Breast epithelium (tissue), 4 donors: ENCODE data around the gene CNBP. TPM values are rescaled to one million over a fixed set of nuclear protein-coding genes. Genes with fewer than 3 reads are reported as not detected.
"Not testable (repeated sequence)": the region's sequence is repeated elsewhere in the genome, so short reads cannot be mapped to it uniquely, and the experiment has no call there.

Experiments
- DNase-seq, 2 donors: peaks; one replicate each; pipeline ENCODE4 v3.0.0-alpha.2; 2019; ENCODE audit warnings: low spot score in 2 of 2
- H3K27ac ChIP-seq, 2 donors: fragments of 200-600 bp; sonication (generic) in 1 of 2; one replicate each; pipeline ENCODE4 v1.5.1; 2016 to 2019; ENCODE audit warnings: mild to moderate bottlenecking in 1 of 2
- H3K27me3 ChIP-seq, 2 donors: fragments of 200-600 bp; sonication (generic) in 1 of 2; one replicate each; pipeline versions ENCODE4 v1.5.1 to v1.6.0; 2017 to 2019; ENCODE audit warnings: control low read depth in 1 of 2, mild to moderate bottlenecking in 1 of 2
- H3K36me3 ChIP-seq: fragments of 200-600 bp; one replicate; pipeline ENCODE4 v1.5.1; 2019
- H3K4me1 ChIP-seq, 2 donors: fragments of 200-600 bp; sonication (generic); one replicate each; pipeline ENCODE4 v1.5.1; 2016 to 2019; ENCODE audit warnings: control low read depth in 1 of 2
- H3K4me3 ChIP-seq, 3 donors: fragments of 200-600 bp; sonication (generic); 1 replicate in 2 of 3; 2 replicates in 1 of 3; pipeline ENCODE4 v1.5.1; 2016 to 2019; ENCODE audit warnings: mild to moderate bottlenecking in 3 of 3, moderate library complexity in 2 of 3
- H3K9me3 ChIP-seq, 2 donors: fragments of 200-600 bp; sonication (generic) in 1 of 2; one replicate each; pipeline ENCODE4 v1.5.1; 2016 to 2019; ENCODE audit warnings: control low read depth in 1 of 2
- POLR2A ChIP-seq: fragments of 450-650 bp; IDR thresholded peaks from one replicate; pipeline ENCODE4 v1.6.1; 2016; ENCODE audit warnings: antibody characterized with exemption, mild to moderate bottlenecking, moderate library complexity
- POLR2AphosphoS5 ChIP-seq, 3 donors: sonication (generic); formaldehyde crosslinking; IDR thresholded peaks; one replicate each; pipeline ENCODE4 v1.6.1; 2017; ENCODE audit warnings: antibody characterized with exemption in 3 of 3
- intact Hi-C: fragments of 100-400 bp; cut with DNase I; formaldehyde crosslinking; loops from one replicate; pipeline ENCODE4 v1.15.1; 2023; ENCODE audit warnings: low total_unique reads
- total RNA-seq, 3 donors: library from RNA; depleted of rRNA; stranded (reverse); fragments of >200 nt; gene quantifications; one replicate each; pipeline ENCODE4 v1.1.0, GENCODE V29; 2016
- TF ChIP-seq, protein P1 (sequence below), 3 donors: fragments of 450-650 bp; IDR thresholded peaks; one replicate each; pipeline ENCODE4 v1.5.1; 2016 to 2017; ENCODE audit warnings: antibody characterized with exemption in 3 of 3, mild to moderate bottlenecking in 3 of 3, moderate library complexity in 3 of 3

CNBP gene
- total RNA-seq, 3 donors from 2014 or later, result 384 to 521 (median 495) TPM

- no peak for DNase-seq
- H3K27me3 ChIP-seq, result no peaks in the 10 kb centered on the region
- H3K9me3 ChIP-seq, result no peaks in the 10 kb centered on the region
- no peaks in the 10 kb centered on the region for H3K4me1 ChIP-seq
- TF ChIP-seq POLR2AphosphoS5 (IDR thresholded peaks at IDR 0.05) (no peak), POLR2A (no peak)
- TF ChIP-seq, protein P1, sequence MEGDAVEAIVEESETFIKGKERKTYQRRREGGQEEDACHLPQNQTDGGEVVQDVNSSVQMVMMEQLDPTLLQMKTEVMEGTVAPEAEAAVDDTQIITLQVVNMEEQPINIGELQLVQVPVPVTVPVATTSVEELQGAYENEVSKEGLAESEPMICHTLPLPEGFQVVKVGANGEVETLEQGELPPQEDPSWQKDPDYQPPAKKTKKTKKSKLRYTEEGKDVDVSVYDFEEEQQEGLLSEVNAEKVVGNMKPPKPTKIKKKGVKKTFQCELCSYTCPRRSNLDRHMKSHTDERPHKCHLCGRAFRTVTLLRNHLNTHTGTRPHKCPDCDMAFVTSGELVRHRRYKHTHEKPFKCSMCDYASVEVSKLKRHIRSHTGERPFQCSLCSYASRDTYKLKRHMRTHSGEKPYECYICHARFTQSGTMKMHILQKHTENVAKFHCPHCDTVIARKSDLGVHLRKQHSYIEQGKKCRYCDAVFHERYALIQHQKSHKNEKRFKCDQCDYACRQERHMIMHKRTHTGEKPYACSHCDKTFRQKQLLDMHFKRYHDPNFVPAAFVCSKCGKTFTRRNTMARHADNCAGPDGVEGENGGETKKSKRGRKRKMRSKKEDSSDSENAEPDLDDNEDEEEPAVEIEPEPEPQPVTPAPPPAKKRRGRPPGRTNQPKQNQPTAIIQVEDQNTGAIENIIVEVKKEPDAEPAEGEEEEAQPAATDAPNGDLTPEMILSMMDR (IDR thresholded peaks at IDR 0.05), result no peak
- no peaks in the 10 kb centered on the region for H3K36me3 ChIP-seq
- H3K27ac ChIP-seq, result no peak overlapping the region
- intact Hi-C loops, result no loop called here
- H3K4me3 ChIP-seq, result no peak overlapping the region
These were observed 43.8 kb downstream of the CNBP start for GRCh38 chr3:129139911-129140310.

- H3K9me3 ChIP-seq, DNase-seq, H3K27ac ChIP-seq, H3K36me3 ChIP-seq, H3K4me3 ChIP-seq, H3K27me3 ChIP-seq, H3K4me1 ChIP-seq, intact Hi-C loops: not testable (repeated sequence)
These were observed 47.4 kb downstream of the CNBP start for GRCh38 chr3:129136275-129136674.

DNA sequence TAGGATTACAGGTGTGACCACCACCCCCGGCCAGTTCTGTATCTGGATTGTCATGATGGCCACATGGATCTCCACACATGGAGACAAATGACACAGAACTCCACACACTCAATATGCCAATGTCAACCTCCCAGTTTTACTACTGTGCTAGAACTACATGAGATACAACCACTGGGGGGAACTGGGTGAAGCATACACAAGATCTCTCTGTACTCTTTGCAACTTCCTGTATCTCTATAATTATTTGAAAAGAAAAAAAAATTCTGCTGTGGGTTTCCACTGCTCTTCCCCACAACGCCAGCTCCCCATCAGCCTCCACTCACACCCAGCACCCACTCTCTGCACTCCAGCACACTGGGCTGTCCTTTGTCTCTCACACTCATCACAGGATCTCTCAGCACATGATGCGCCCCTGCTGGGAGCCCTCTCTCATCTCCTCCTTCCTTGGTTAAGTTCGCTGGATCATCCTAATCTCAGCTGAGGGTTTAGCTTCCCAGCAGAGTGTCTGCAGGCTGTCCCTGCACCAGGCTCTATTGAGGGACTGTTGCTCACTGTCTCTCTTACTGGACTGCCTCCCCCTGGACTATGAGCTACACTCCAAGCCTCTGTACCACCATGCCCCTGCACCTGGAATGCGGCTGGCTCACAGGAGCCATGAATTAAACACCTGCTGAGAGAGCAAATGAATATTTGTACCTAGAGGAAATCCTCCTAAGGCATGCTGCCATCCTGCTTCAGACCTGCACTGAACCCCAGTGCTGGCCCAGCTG, 51.4 kb downstream of the CNBP start:
- H3K27ac ChIP-seq, result no peak overlapping the region
- H3K4me3 ChIP-seq, result no peak overlapping the region
- no peaks in the 10 kb centered on the region for H3K9me3 ChIP-seq
- no peaks in the 10 kb centered on the region for H3K36me3 ChIP-seq
- H3K4me1 ChIP-seq, result no peaks in the 10 kb centered on the region
- intact Hi-C loops, result no loop called here
- no peaks in the 10 kb centered on the region for H3K27me3 ChIP-seq
- no peak for DNase-seq
- TF ChIP-seq POLR2A, result no peak
- TF ChIP-seq POLR2AphosphoS5 (IDR thresholded peaks at IDR 0.05), result no peak
- TF ChIP-seq, protein P1 (IDR thresholded peaks at IDR 0.05), result no peak

- no peak overlapping the region for H3K4me3 ChIP-seq
- no peaks in the 10 kb centered on the region for H3K36me3 ChIP-seq
- no peaks in the 10 kb centered on the region for H3K4me1 ChIP-seq
- no peak for TF ChIP-seq POLR2AphosphoS5 (IDR thresholded peaks at IDR 0.05)
- TF ChIP-seq, protein P1 (IDR thresholded peaks at IDR 0.05), result no peak
- no peak for TF ChIP-seq POLR2A
- intact Hi-C loops, result no loop called here
- H3K27me3 ChIP-seq, result no peaks in the 10 kb centered on the region
- DNase-seq, result no peak
- H3K9me3 ChIP-seq, result no peaks in the 10 kb centered on the region
- H3K27ac ChIP-seq, result no peak overlapping the region
These were observed 52.1 kb downstream of the CNBP start for GRCh38 chr3:129131465-129132088.

DNA sequence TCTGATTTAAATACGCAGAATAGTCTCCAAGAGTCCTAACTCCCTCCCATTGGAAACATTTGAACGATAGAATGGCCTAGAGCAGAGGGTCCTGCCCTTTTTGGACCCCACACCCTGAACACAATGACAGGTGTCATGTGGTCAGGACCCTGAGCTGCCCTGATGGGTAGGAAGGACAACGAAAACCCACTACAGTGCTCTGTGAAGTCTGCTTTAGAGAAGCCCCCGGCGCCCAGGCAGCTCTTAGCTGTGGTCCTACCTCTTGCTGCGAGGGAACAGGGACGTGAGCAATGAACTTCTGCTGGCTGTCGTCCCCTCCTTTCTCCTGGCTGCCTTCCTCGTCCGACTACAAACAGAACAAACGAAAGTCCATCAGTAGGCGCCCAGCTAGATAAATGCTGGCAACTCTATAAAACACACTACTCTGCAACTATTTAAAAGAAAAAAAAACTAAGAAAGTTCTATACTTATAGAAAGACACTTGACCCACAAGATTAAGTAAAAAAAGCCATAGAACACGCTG, 53.3 kb downstream of the CNBP start:
- no peak for DNase-seq
- Histone ChIP-seq H3K9me3 (no peaks in the 10 kb centered on the region), H3K4me1 (no peaks in the 10 kb centered on the region), H3K36me3 (no peaks in the 10 kb centered on the region), H3K27me3 (no peaks in the 10 kb centered on the region), H3K27ac (no peak overlapping the region), H3K4me3 (no peak overlapping the region)
- intact Hi-C loops, result no loop called here
- TF ChIP-seq POLR2A, result no peak
- TF ChIP-seq POLR2AphosphoS5 (IDR thresholded peaks at IDR 0.05), result no peak
- TF ChIP-seq, protein P1 (IDR thresholded peaks at IDR 0.05), result no peak
